HG03469 (cell line): Measurements from ENCODE around the gene AP3S1.
A peak's percentile ranks its signal among the peaks of the same experiment; 100 is the strongest.
"Not testable (repeated sequence)": the region's sequence is repeated elsewhere in the genome, so short reads cannot be mapped to it uniquely, and the experiment has no call there.

ENCODE experiments used
- ATAC-seq: cut with Tn5 transposase; IDR thresholded peaks from one replicate; pipeline ENCODE4 v1.9.1; 2021; ENCODE audit warnings: mild to moderate bottlenecking, moderate library complexity, moderate number of reproducible peaks; ENCODE audit not compliant: unreplicated experiment

AP3S1 gene

DNA sequence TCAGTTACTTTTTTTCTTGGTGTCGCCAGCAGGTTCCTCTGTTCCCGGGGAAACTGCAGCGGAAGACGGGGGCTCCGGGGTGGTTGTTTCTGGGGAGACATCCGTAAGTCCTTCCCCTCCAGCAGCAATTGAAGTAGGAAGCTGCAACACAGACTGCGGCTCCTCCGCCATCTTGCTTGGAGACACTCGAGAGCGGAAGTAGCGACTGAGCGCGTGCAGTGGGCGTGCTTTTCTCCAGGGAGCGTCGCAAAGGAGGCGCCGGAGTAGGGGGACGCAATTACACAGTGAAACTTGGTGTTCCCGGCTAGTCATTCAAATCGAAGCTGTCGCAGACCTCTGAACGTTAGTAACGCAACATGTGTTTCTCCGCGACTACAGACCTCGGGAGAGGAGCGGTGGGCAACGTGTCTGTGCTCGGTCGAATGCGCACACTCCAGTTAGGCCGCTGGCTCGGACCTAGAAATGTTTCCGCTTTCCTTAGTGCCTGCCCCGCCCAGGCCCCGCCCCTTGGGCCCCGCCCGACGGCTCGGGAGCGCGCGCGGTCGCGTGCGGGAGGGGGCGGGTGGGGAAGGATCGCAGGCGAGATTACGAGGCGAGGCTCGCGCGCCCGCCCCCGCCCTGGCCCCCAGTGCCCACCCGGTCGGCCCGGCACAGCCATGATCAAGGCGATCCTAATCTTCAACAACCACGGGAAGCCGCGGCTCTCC is at the start of gene AP3S1, which contains the start of gene ATG12:
TSS of gene AP3S1 (plus strand) at position 554 of the 707 bp plus-strand sequence. CDS start at position 657, 103 bp downstream.
TSS of gene ATG12 (minus strand) at position 184 of the 707 bp plus-strand sequence. CDS start at position 171, 13 bp downstream.
- ATAC-seq: peak; percentile 69

- no peak for ATAC-seq
Measured at GRCh38 chr5:115795700-115796099, 46.0 kb upstream of the AP3S1 start.

- ATAC-seq: no peak
Measured at GRCh38 chr5:115796656-115797055, 45.1 kb upstream of the AP3S1 start.

DNA sequence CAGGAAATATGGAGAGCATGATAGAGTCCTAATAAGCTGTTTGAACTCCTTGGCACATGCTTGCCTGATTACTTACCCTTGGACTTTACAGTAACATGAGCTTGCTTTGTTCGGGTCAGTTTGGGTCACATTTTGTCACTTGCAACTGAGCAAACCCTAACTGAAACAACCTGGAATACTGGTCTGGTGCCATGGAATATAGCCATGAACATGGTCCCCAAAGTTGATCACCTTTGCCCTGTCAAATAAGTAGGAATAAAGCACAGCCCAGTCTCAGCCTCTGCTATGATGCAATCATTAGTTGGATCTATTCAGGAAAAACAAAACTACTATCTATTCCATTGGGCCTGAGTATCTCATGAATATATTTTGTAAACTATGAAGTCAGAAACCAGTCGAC is 43.5 kb upstream of the AP3S1 start:
- no peak for ATAC-seq

GRCh38 chr5:115800108-115800507 is 41.6 kb upstream of the AP3S1 start:
- ATAC-seq: no peak

DNA sequence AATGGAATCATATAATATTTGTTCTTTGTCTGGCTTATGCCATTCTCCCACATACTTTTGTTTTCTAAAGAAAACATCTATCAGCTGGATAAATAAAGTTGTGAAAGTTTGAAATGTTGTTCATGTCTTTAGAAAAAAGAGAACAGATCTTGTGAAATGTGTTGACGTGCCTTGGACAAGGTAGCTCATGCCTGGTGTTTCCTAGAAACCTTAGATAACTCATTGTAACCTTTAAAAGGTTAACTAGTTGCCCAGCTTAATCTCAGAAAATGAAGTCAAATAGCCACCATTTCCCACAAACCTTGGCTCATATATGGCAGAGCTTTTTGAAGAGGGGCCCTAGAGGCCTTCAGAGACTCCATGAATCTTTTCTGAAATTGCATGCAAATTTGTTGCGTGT is 40.6 kb upstream of the AP3S1 start:
- no peak for ATAC-seq

DNA sequence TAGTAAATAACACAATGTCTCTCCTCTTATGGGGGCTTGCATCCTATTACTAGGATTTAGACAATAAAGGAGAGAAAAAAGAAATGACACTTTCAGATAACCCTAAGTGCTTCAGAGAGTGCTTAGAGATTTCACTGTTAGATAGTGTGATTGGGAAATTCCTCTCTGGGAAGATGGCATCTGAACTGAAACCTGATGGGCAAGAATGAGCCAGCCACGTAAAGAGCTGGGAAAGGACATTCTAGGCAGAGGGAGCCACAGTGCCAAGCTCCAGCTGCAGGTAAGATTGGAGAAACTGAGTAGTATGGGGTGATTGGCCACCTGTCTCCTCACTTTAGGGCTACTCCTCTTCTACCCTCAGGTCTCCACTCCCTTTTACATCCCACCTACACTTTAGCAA is 39.8 kb upstream of the AP3S1 start:
- no peak for ATAC-seq

- no peak for ATAC-seq
Measured at GRCh38 chr5:115806986-115807653, 34.6 kb upstream of the AP3S1 start.

- ATAC-seq: no peak
Measured at GRCh38 chr5:115807654-115808052, 34.1 kb upstream of the AP3S1 start.

DNA sequence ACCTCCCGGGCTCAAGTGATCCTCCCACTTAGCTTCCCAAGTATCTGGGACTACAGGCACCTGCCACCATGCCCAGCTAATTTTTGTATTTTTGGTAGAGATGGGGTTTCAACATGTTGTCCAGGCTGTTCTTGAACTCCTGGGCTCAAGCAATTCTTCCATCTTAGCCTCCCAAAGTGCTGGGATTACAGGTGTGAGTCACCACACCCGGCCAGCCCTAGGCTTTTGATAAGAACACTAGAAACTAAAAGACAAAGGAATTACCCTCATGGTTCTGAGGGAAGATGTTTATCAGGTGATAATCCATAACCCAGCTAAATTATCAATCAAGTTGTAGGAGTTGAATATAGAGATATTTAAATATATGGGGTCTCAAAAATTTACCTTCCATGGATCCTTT is 33.7 kb upstream of the AP3S1 start:
- ATAC-seq: not testable (repeated sequence)

GRCh38 chr5:115809946-115810345 is 31.8 kb upstream of the AP3S1 start:
- ATAC-seq: no peak

- no peak for ATAC-seq
Measured at GRCh38 chr5:115810761-115811160, 31.0 kb upstream of the AP3S1 start.

- no peak for ATAC-seq
Measured at GRCh38 chr5:115811406-115811805, 30.3 kb upstream of the AP3S1 start.

GRCh38 chr5:115812372-115812771 is 29.4 kb upstream of the AP3S1 start:
- ATAC-seq: no peak

- no peak for ATAC-seq
Measured at GRCh38 chr5:115813719-115814118, 28.0 kb upstream of the AP3S1 start.

DNA sequence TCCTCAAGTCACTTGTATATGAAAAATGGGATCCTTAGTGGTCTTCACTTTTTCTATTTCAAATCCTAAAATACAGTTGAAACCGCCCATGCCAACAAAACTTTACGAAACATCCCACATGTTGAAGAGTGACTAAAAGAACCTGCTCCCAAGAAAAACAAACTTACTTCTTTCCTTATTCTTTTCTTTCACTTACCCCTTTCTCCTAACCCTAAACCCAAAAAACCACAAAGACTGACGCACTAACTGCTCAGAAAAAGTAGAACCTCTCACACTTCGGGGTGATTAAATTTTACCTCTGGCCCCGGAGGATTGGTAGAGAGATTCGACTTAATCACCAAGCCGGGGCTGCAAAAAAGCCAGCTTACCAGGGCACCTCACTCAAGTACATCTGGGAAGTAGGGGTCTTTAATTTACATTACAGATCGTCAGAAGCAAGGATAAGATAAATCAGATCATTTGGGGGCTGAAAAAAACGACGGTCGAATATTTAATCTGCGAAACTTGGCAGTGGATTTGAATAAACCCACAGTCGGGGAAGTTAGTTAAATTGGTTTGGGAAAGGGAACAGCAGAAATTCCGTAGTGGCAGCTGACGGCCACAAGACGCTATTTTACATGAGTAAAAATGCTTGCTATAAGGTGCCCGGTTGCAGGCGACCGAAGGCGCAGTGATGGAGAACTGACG is 26.6 kb upstream of the AP3S1 start:
- ATAC-seq: no peak

DNA sequence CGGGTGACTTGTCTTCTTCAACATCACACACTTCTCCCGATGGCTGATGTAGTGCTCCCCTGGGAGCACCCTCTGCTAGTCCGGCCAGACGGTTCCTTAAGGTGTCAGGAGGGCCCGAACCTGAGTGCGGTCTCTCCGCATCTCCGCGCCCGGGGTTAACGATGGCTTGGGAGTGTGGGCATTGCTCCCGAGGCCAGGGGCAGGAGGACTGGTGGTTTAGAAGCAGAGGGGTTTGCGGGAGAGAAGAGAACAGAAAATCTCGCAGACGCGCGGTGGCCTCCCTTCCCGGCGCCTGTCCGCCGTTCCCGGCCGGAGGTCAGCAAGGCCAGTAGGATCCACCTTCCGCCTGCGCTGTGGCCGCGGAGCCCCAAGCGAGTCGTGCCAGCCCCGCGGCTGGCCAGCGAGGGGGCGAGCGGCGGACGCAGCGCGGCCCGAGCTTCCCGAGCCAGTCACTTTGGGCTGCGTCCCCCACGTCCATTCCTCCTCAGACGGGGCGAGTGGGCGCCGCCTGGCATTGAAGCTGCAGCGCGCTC is 26.0 kb upstream of the AP3S1 start:
- no peak for ATAC-seq

DNA sequence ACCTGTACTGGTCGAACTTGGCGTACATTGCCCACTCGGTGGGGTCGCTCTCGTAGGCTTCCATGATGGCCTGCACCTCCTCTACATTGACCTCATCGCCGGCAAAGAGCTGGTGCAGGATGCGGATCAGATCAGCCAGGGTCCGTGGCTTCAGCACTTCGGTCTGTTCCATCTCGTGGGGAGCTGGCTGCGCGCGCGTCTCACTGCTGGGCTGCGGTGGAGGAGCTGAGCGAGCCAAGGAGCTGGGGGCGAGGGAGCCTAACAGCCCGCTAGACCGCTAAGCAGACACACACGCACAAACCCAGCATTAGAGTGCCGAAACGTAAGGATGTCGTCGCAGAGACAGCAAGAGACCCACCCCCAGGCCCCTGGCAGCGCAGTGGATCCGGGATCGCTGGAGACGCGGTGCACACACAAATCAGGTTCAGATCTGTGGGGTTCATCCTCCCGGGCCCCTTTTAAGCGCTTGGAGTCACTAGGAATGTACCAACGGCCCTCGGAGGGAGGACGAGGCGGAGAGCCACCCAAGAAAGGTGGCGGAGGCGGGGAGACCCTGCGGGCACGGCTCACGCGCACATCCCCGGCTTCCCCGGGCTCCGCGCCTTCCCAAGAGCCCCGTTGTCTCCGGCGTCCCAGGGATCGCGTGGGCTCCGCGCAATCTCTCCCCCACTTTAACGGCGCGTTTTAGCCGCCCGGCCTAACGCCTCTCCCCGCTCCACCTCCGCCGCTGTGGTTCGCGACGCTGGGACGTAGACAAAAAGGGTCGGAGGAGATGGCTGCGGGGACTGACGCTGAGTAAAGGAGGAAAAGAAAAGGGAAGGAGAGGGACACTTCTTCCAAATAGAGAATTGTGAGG is 25.3 kb upstream of the AP3S1 start, which contains the start of gene CDO1:
TSS of gene CDO1 (minus strand) at position 434 of the 856 bp plus-strand sequence. CDS start at position 172, 262 bp downstream.
- no peak for ATAC-seq

- no peak for ATAC-seq
Measured at GRCh38 chr5:115817386-115817785, 24.3 kb upstream of the AP3S1 start.

GRCh38 chr5:115818821-115819220 is 22.9 kb upstream of the AP3S1 start:
- no peak for ATAC-seq
